ENCODE measurements around the gene HGF.

DNA sequence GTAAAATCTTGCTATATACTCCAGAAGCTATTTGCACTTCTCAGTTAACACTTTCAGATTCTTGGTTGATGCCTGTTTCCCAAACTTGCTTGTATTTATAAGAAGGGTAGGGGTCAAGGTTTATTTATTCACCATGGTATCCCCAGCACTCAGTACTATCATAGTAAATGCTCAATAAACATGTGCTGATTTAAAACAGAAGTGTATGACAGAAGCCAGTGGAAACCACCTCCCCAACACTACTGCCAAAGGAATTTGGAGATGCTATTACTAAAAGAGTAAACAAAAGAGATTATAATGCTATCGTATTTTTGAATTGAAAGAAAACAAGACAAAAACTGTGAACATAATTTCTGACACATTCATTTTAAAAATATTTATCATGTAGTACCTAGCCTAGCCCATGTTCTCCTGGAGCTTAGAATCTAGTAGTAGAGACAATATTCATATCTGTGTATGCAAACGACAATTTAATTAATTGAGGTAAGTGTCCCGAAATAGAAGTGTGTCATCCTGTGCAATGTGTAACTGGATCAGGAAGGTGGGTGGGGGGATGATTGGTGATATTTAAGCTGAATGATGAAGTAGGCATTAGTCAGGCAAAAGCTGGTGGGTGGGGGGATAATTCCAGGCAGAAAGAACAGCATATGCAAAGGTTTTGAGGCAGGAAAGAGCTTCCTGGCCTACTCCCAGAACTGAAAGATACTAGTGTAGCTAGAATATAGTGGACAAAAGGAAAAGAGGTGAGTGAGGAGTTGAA, 77.5 kb downstream of the HGF start:
- TF ChIP-seq, protein P1, sequence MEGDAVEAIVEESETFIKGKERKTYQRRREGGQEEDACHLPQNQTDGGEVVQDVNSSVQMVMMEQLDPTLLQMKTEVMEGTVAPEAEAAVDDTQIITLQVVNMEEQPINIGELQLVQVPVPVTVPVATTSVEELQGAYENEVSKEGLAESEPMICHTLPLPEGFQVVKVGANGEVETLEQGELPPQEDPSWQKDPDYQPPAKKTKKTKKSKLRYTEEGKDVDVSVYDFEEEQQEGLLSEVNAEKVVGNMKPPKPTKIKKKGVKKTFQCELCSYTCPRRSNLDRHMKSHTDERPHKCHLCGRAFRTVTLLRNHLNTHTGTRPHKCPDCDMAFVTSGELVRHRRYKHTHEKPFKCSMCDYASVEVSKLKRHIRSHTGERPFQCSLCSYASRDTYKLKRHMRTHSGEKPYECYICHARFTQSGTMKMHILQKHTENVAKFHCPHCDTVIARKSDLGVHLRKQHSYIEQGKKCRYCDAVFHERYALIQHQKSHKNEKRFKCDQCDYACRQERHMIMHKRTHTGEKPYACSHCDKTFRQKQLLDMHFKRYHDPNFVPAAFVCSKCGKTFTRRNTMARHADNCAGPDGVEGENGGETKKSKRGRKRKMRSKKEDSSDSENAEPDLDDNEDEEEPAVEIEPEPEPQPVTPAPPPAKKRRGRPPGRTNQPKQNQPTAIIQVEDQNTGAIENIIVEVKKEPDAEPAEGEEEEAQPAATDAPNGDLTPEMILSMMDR (IDR thresholded peaks at IDR 0.05) = no peak
- TF ChIP-seq EP300 (IDR thresholded peaks at IDR 0.05; ENCODE audit: borderline replicate concordance in 1 of 2, low read depth in 1 of 2, low read length in 1 of 2) (no peak), YY1 (IDR thresholded peaks at IDR 0.05; ENCODE audit: low read depth) (no peak), RAD21 (IDR thresholded peaks at IDR 0.05; ENCODE audit: low read length) (no peak), SIN3A (IDR thresholded peaks at IDR 0.05; ENCODE audit: borderline replicate concordance, low read depth, low read length) (no peak), POLR2AphosphoS5 (IDR thresholded peaks at IDR 0.05; ENCODE audit: low read depth, low read length) (no peak), RFX5 (IDR thresholded peaks at IDR 0.05; ENCODE audit: low read length) (no peak), SMC3 (IDR thresholded peaks at IDR 0.05; ENCODE audit: low read depth, low read length) (no peak), RXRA (IDR thresholded peaks at IDR 0.05; ENCODE audit: borderline replicate concordance, low read depth) (no peak)
- TF ChIP-seq, protein P2, sequence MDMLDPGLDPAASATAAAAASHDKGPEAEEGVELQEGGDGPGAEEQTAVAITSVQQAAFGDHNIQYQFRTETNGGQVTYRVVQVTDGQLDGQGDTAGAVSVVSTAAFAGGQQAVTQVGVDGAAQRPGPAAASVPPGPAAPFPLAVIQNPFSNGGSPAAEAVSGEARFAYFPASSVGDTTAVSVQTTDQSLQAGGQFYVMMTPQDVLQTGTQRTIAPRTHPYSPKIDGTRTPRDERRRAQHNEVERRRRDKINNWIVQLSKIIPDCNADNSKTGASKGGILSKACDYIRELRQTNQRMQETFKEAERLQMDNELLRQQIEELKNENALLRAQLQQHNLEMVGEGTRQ (IDR thresholded peaks at IDR 0.05; ENCODE audit: borderline replicate concordance, low read depth, low read length) = no peak
- TF ChIP-seq, protein P3, sequence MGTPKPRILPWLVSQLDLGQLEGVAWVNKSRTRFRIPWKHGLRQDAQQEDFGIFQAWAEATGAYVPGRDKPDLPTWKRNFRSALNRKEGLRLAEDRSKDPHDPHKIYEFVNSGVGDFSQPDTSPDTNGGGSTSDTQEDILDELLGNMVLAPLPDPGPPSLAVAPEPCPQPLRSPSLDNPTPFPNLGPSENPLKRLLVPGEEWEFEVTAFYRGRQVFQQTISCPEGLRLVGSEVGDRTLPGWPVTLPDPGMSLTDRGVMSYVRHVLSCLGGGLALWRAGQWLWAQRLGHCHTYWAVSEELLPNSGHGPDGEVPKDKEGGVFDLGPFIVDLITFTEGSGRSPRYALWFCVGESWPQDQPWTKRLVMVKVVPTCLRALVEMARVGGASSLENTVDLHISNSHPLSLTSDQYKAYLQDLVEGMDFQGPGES (IDR thresholded peaks at IDR 0.05; ENCODE audit: low read depth, low read length) = no peak
- TF ChIP-seq, protein P4, sequence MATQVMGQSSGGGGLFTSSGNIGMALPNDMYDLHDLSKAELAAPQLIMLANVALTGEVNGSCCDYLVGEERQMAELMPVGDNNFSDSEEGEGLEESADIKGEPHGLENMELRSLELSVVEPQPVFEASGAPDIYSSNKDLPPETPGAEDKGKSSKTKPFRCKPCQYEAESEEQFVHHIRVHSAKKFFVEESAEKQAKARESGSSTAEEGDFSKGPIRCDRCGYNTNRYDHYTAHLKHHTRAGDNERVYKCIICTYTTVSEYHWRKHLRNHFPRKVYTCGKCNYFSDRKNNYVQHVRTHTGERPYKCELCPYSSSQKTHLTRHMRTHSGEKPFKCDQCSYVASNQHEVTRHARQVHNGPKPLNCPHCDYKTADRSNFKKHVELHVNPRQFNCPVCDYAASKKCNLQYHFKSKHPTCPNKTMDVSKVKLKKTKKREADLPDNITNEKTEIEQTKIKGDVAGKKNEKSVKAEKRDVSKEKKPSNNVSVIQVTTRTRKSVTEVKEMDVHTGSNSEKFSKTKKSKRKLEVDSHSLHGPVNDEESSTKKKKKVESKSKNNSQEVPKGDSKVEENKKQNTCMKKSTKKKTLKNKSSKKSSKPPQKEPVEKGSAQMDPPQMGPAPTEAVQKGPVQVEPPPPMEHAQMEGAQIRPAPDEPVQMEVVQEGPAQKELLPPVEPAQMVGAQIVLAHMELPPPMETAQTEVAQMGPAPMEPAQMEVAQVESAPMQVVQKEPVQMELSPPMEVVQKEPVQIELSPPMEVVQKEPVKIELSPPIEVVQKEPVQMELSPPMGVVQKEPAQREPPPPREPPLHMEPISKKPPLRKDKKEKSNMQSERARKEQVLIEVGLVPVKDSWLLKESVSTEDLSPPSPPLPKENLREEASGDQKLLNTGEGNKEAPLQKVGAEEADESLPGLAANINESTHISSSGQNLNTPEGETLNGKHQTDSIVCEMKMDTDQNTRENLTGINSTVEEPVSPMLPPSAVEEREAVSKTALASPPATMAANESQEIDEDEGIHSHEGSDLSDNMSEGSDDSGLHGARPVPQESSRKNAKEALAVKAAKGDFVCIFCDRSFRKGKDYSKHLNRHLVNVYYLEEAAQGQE (IDR thresholded peaks at IDR 0.05; ENCODE audit: low read depth, low read length) = no peak
- TF ChIP-seq, protein P5, sequence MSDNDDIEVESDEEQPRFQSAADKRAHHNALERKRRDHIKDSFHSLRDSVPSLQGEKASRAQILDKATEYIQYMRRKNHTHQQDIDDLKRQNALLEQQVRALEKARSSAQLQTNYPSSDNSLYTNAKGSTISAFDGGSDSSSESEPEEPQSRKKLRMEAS (IDR thresholded peaks at IDR 0.05; ENCODE audit: low read depth) = no peak
- TF ChIP-seq, protein P6, sequence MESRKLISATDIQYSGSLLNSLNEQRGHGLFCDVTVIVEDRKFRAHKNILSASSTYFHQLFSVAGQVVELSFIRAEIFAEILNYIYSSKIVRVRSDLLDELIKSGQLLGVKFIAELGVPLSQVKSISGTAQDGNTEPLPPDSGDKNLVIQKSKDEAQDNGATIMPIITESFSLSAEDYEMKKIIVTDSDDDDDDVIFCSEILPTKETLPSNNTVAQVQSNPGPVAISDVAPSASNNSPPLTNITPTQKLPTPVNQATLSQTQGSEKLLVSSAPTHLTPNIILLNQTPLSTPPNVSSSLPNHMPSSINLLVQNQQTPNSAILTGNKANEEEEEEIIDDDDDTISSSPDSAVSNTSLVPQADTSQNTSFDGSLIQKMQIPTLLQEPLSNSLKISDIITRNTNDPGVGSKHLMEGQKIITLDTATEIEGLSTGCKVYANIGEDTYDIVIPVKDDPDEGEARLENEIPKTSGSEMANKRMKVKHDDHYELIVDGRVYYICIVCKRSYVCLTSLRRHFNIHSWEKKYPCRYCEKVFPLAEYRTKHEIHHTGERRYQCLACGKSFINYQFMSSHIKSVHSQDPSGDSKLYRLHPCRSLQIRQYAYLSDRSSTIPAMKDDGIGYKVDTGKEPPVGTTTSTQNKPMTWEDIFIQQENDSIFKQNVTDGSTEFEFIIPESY (IDR thresholded peaks at IDR 0.05; ENCODE audit: borderline replicate concordance, low read depth) = no peak

Data from SK-N-SH (cell line).